ENCODE results near the gene EMSY.

GRCh38 chr11:76567261-76567660 lies 122.4 kb downstream of the EMSY start:
- TF ChIP-seq, protein P1, sequence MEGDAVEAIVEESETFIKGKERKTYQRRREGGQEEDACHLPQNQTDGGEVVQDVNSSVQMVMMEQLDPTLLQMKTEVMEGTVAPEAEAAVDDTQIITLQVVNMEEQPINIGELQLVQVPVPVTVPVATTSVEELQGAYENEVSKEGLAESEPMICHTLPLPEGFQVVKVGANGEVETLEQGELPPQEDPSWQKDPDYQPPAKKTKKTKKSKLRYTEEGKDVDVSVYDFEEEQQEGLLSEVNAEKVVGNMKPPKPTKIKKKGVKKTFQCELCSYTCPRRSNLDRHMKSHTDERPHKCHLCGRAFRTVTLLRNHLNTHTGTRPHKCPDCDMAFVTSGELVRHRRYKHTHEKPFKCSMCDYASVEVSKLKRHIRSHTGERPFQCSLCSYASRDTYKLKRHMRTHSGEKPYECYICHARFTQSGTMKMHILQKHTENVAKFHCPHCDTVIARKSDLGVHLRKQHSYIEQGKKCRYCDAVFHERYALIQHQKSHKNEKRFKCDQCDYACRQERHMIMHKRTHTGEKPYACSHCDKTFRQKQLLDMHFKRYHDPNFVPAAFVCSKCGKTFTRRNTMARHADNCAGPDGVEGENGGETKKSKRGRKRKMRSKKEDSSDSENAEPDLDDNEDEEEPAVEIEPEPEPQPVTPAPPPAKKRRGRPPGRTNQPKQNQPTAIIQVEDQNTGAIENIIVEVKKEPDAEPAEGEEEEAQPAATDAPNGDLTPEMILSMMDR (conservative IDR thresholded peaks at IDR 0.05), result no peak
- no peak for TF ChIP-seq ZFX (IDR thresholded peaks at IDR 0.05)
